Hindlimb muscle (tissue), 1 donor: ENCODE data around the gene PATE4. TPM values are rescaled to one million over a fixed set of nuclear protein-coding genes. Genes with fewer than 3 reads are reported as not detected.

ENCODE experiments used
- DNase-seq: peaks from one replicate; pipeline ENCODE4 v3.0.0-alpha.2; 2013
- polyA plus RNA-seq: library from polyadenylated mRNA; unstranded; fragments of 120-200 nt; gene quantifications from one replicate; pipeline ENCODE4 v1.2.1, GENCODE V29; 2013; ENCODE audit not compliant: insufficient read length

Gene PATE4
- polyA plus RNA-seq, 1 donor: not detected

DNA sequence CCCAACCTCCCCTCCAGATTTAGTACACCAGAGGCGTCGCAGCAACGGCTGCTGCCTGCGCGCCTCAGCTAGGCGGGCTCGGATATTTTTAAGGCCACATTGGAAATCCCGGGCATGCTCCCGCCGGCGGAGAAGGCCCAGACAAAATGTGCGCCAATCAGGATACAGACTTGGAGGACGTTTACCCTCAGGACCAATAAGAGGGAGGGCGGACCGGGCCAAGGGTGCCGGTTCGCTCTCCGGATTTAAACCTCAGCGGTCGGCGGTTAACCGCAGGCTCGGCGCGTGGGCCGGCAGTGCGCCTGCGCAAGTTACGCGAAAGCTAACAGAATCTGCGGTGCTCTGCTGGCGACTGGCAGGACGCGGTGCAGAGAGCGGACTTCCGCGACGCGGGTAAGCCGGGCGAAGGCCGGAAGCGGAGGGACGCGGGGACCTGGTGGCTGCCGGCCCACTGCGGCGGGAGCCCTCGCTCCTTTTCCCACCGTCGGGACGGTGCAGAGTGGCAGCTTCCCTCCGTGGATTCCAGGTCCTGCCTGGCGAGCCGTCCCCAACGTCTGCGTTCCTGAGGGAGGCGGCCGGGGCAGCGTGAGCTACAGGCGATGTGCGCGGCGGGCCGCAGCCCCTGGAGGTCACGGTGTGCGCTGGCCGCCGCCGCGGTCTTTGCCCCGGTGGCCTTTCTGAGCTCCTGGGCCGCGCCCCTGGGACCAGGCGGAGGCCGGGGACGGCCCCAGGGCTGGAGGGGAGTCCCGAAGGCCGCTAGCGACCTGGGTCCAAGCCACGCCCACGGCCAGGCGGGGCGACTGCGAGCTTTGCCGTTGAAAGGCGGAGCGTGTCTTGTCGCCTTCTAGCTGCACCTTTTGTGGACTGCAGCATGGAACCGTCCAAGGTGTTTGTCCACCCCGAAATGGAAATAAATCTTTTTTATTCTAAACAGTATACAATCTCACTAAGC is 54.5 kb downstream of the PATE4 start, which contains the start of gene HYLS1:
TSS of gene HYLS1 (plus strand) at position 296 of the 952 bp plus-strand sequence. CDS start 11,701 bp downstream, outside the sequence.
- DNase-seq: peak; percentile 94

Other genes with a start within 250 kb of the PATE4 start
- 104 TPM for gene STT3A, start 240.5 kb upstream of the PATE4 start, polyA plus RNA-seq
- 8.8 TPM for gene CHEK1, start 208.2 kb upstream of the PATE4 start, polyA plus RNA-seq
- 0.18 TPM for gene ACRV1, start 152.5 kb upstream of the PATE4 start, polyA plus RNA-seq
- gene PATE1, start 87.0 kb upstream of the PATE4 start, polyA plus RNA-seq: not detected
- gene PATE2, start 54.5 kb upstream of the PATE4 start, polyA plus RNA-seq: not detected
- gene PATE3, start 45.2 kb upstream of the PATE4 start, polyA plus RNA-seq: not detected
- 4.6 TPM for gene HYLS1, start 54.4 kb downstream of the PATE4 start, polyA plus RNA-seq
- gene PUS3, start 69.9 kb downstream of the PATE4 start, polyA plus RNA-seq: 8.9 TPM
- gene DDX25, start 71.2 kb downstream of the PATE4 start, polyA plus RNA-seq: 0.62 TPM
- gene VSIG10L2, start 112.7 kb downstream of the PATE4 start, polyA plus RNA-seq: not detected
- gene CDON, start 229.6 kb downstream of the PATE4 start, polyA plus RNA-seq: 19.4 TPM